Endothelial cell of umbilical vein (primary cell): Measurements from ENCODE around the gene NCK2. TPM values are rescaled to one million over a fixed set of nuclear protein-coding genes. Genes with fewer than 3 reads are reported as not detected.

Experiments used
- BruUV-seq: library from RNA; stranded (reverse); fragments of 400-500 nt; replicated peaks from 2 replicates; lab custom pipeline; 2021; lab: Mats Ljungman, UMichigan
- CTCF ChIA-PET: fragments of 300-600, 350-600 bp; sonication (Branson Sonifier 250); formaldehyde crosslinking; loops from one replicate; lab custom pipeline; 2021; ENCODE audit warnings: antibody characterized with exemption, inconsistent platforms; lab: Charles Lee
- POLR2A ChIA-PET: fragments of 300-600, 350-600 bp; sonication (Branson Sonifier 250); formaldehyde crosslinking; loops from one replicate; lab custom pipeline; 2021; ENCODE audit warnings: antibody characterized with exemption, inconsistent platforms; lab: Charles Lee
- DNase-seq: peaks from one replicate; pipeline ENCODE4 v3.0.0-alpha.2; 2011; ENCODE audit warnings: low read depth, low spot score
- FAIRE-seq: peaks from 2 replicates; lab custom pipeline; 2011; peaks lifted over from hg19 to GRCh38; lab: Jason Lieb, UNC
- H2AFZ ChIP-seq: 2 replicates; pipeline ENCODE4 v1.6.0; 2012; ENCODE audit warnings: low read depth, low read length, control low read depth, inconsistent platforms
- H3K27ac ChIP-seq: 2 replicates; pipeline ENCODE4 v1.5.1; 2011; ENCODE audit warnings: low read depth, mild to moderate bottlenecking, control low read depth, low read length, moderate library complexity; ENCODE audit not compliant: insufficient read depth
- H3K27me3 ChIP-seq, 2 experiments: 2 replicates each; pipeline versions ENCODE4 v1.6.0 to v1.6.1; 2011; ENCODE audit warnings: low read length in 2 of 2, mixed read lengths in 1 of 2; ENCODE audit not compliant: control insufficient read depth in 2 of 2, insufficient read depth in 2 of 2
- H3K36me3 ChIP-seq, 2 experiments: 2 replicates in 1 of 2; 3 replicates in 1 of 2; pipeline ENCODE4 v1.5.1; 2011; ENCODE audit warnings: low read length in 2 of 2, mild to moderate bottlenecking in 1 of 2, moderate library complexity in 1 of 2; ENCODE audit not compliant: control insufficient read depth in 2 of 2, insufficient read depth in 2 of 2; ENCODE audit errors: extremely low read depth in 1 of 2
- H3K4me1 ChIP-seq: 3 replicates; pipeline ENCODE4 v1.5.1; 2011; ENCODE audit warnings: mild to moderate bottlenecking, low read length; ENCODE audit not compliant: control insufficient read depth, insufficient read depth; ENCODE audit errors: extremely low read depth
- H3K4me2 ChIP-seq: 2 replicates; pipeline ENCODE4 v1.6.1; 2011; ENCODE audit warnings: low read length, control low read depth, mixed read lengths; ENCODE audit not compliant: insufficient read depth
- H3K4me3 ChIP-seq, 3 experiments: fragments of 200-600 bp in 1 of 3; sonication (generic), shearing (Covaris generic) in 1 of 3; replicated peaks in 1 of 3; 2 replicates each; pipeline ENCODE4 v1.5.1; 2011 to 2016; ENCODE audit warnings: control low read depth in 3 of 3, low read length in 3 of 3, mild to moderate bottlenecking in 2 of 3, inconsistent platforms in 1 of 3, low read depth in 1 of 3, moderate library complexity in 1 of 3; ENCODE audit not compliant: insufficient read depth in 1 of 3
- H3K79me2 ChIP-seq: 2 replicates; pipeline ENCODE4 v1.6.0; 2012; ENCODE audit warnings: low read length, inconsistent platforms; ENCODE audit not compliant: control insufficient read depth, insufficient read depth
- H3K9ac ChIP-seq: replicated peaks from 2 replicates; pipeline ENCODE3; 2011; ENCODE audit warnings: low read length, control low read depth; ENCODE audit not compliant: insufficient read depth; ENCODE audit errors: extremely low read depth
- H3K9me1 ChIP-seq: replicated peaks from 3 replicates; pipeline ENCODE4 v1.6.0; 2011; ENCODE audit warnings: mild to moderate bottlenecking, low read length; ENCODE audit not compliant: control insufficient read depth, insufficient read depth; ENCODE audit errors: extremely low read depth
- H3K9me3 ChIP-seq: replicated peaks from 2 replicates; pipeline ENCODE4 v1.5.1; 2012; ENCODE audit warnings: low read length, inconsistent platforms; ENCODE audit not compliant: control insufficient read depth, insufficient read depth
- H4K20me1 ChIP-seq: replicated peaks from 2 replicates; pipeline ENCODE3; 2011; ENCODE audit warnings: mild to moderate bottlenecking, low read length; ENCODE audit not compliant: control insufficient read depth, insufficient read depth; ENCODE audit errors: extremely low read depth
- CTCF ChIP-seq, 2 donors: IDR thresholded peaks; 1 replicate in 1 of 2; 2 replicates in 1 of 2; pipeline ENCODE4 v1.5.1; 2011; ENCODE audit warnings: low read length in 2 of 2, mild to moderate bottlenecking in 2 of 2, moderate library complexity in 2 of 2, control low read depth in 1 of 2, inconsistent platforms in 1 of 2, low read depth in 1 of 2; ENCODE audit not compliant: insufficient read depth in 1 of 2; ENCODE audit errors: extremely low read depth in 1 of 2
- EZH2 ChIP-seq: IDR thresholded peaks from 2 replicates; pipeline ENCODE4 v1.6.1; 2012; ENCODE audit warnings: borderline replicate concordance, low read depth, mild to moderate bottlenecking, moderate library complexity, low read length, inconsistent platforms; ENCODE audit not compliant: severe bottlenecking
- FOS ChIP-seq: IDR thresholded peaks from 2 replicates; pipeline ENCODE4 v1.6.1; 2011; ENCODE audit warnings: mild to moderate bottlenecking, low read length, moderate library complexity, borderline replicate concordance; ENCODE audit not compliant: insufficient read depth
- GATA2 ChIP-seq: IDR thresholded peaks from 2 replicates; pipeline ENCODE4 v1.7.0; 2011; ENCODE audit warnings: low read depth, mild to moderate bottlenecking, moderate library complexity, mixed read lengths, low read length; ENCODE audit not compliant: insufficient read length, insufficient read depth
- JUN ChIP-seq: IDR thresholded peaks from 2 replicates; pipeline ENCODE4 v1.6.1; 2011; ENCODE audit warnings: borderline replicate concordance, low read depth; ENCODE audit not compliant: insufficient read length, insufficient read depth
- MYC ChIP-seq: IDR thresholded peaks from one replicate; pipeline ENCODE4 v1.6.1; 2011; ENCODE audit warnings: mild to moderate bottlenecking, low read depth, low read length
- POLR2A ChIP-seq: IDR thresholded peaks from 2 replicates; pipeline ENCODE4 v1.6.1; 2012; ENCODE audit warnings: low read depth, mild to moderate bottlenecking, control low read depth, low read length
- POLR2AphosphoS5 ChIP-seq: IDR thresholded peaks from 2 replicates; pipeline ENCODE4 v1.6.1; 2012; ENCODE audit warnings: low read depth, mild to moderate bottlenecking, control low read depth, low read length, moderate library complexity; ENCODE audit not compliant: insufficient read depth
- dilution Hi-C: fragments of 300-500 bp; cut with MboI; formaldehyde crosslinking; loops from one replicate; pipeline ENCODE4 v1.15.0; 2019; ENCODE audit warnings: low sequenced_read_pairs; ENCODE audit not compliant: extremely low pct_ligation_motif_present
- intact Hi-C: fragments of 100-400 bp; cut with micrococcal nuclease; formaldehyde crosslinking; loops from one replicate; pipeline ENCODE4 v1.10.0; 2022
- polyA plus RNA-seq, 4 experiments: library from polyadenylated mRNA; depleted of rRNA in 3 of 4; stranded (reverse) in 3 of 4; unstranded in 1 of 4; fragments of >200 nt; gene quantifications; 2 replicates each; pipeline versions ENCODE4 v1.2.1 to v1.2.3, GENCODE V29; 2011 to 2012; ENCODE audit warnings: missing spikeins in 1 of 4
- total RNA-seq: library from RNA; stranded (reverse); gene quantifications from 2 replicates; pipeline ENCODE4 v1.2.3, GENCODE V29; 2021
- TF ChIP-seq, protein P1 (sequence below): IDR thresholded peaks from 2 replicates; pipeline ENCODE4 v1.6.1; 2011; ENCODE audit not compliant: insufficient read depth, insufficient read length

The NCK2 gene
- total and polyA plus RNA-seq, 2 donors (not counting 3 experiments of a cell fraction or from before 2014, with no cell fraction given): 23.8 to 39.1 TPM

- intact Hi-C loops (loop anchor here (10.0 kb wide), 1 partner anchor 136 kb away; the partner anchor contains the start of gene NCK2), dilution Hi-C loops (no loop called here)
- FAIRE-seq: no peak
- no peak for DNase-seq
- H3K9ac ChIP-seq: no peak overlapping the region
- peaks cover 0 to 8% of the 10 kb centered on the region in 2 experiments for H3K36me3 ChIP-seq
- BruUV-seq: no TSS peak
- H3K27ac ChIP-seq: no peak overlapping the region
- H3K27me3 ChIP-seq: no peaks in the 10 kb centered on the region
- no peaks in the 10 kb centered on the region for H3K9me3 ChIP-seq
- no peaks in the 10 kb centered on the region for H3K4me1 ChIP-seq
- H4K20me1 ChIP-seq: peaks cover 10% of the 10 kb centered on the region
- no peaks in the 10 kb centered on the region for H3K9me1 ChIP-seq
- ChIA-PET CTCF (no interaction called here), POLR2A (no interaction called here)
- no peak overlapping the region for H3K4me2 ChIP-seq
- no peak for TF ChIP-seq MYC
- no peak for TF ChIP-seq JUN
- no peak for TF ChIP-seq POLR2A
- TF ChIP-seq GATA2: no peak
- no peak for TF ChIP-seq CTCF (IDR thresholded peaks at IDR 0.05; ENCODE audit: extremely low read depth in 1 of 2, insufficient read depth in 1 of 2, low read depth in 1 of 2, low read length in 2 of 2)
- TF ChIP-seq POLR2AphosphoS5: no peak
- no peak for TF ChIP-seq EZH2
- TF ChIP-seq, protein P1, sequence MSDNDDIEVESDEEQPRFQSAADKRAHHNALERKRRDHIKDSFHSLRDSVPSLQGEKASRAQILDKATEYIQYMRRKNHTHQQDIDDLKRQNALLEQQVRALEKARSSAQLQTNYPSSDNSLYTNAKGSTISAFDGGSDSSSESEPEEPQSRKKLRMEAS: no peak
- no peak for TF ChIP-seq FOS
- H2AFZ ChIP-seq: no peak overlapping the region
- no peak overlapping the region for H3K4me3 ChIP-seq
- H3K79me2 ChIP-seq: peaks cover 5% of the 10 kb centered on the region
These were observed 135.9 kb downstream of the NCK2 start for GRCh38 chr2:105880637-105881036.
